ENCODE measurements around the gene DEFB124.

DEFB124 gene

GRCh38 chr20:31497838-31498540, 23.1 kb upstream of the DEFB124 start:
- Mint-ChIP-seq H3K27me3 (peaks cover 12% of the 10 kb centered on the region), H3K27ac (no peak overlapping the region), H3K9me3 (no peaks in the 10 kb centered on the region), H3K4me3 (no peak overlapping the region), H3K36me3 (no peaks in the 10 kb centered on the region), H3K4me1 (no peaks in the 10 kb centered on the region)

GRCh38 chr20:31496761-31497295, 21.9 kb upstream of the DEFB124 start:
- Mint-ChIP-seq H3K27me3 (peaks cover 12% of the 10 kb centered on the region), H3K27ac (no peak overlapping the region), H3K9me3 (no peaks in the 10 kb centered on the region), H3K36me3 (no peaks in the 10 kb centered on the region), H3K4me1 (no peaks in the 10 kb centered on the region), H3K4me3 (no peak overlapping the region)

- Mint-ChIP-seq H3K27me3 (peaks cover 12% of the 10 kb centered on the region), H3K9me3 (no peaks in the 10 kb centered on the region), H3K36me3 (no peaks in the 10 kb centered on the region), H3K4me1 (no peaks in the 10 kb centered on the region), H3K4me3 (no peak overlapping the region), H3K27ac (no peak overlapping the region)
These were observed 19.2 kb upstream of the DEFB124 start for GRCh38 chr20:31494131-31494530.

GRCh38 chr20:31490752-31491151, 15.8 kb upstream of the DEFB124 start:
- no peaks in the 10 kb centered on the region for H3K36me3 Mint-ChIP-seq
- no peaks in the 10 kb centered on the region for H3K9me3 Mint-ChIP-seq
- H3K27ac Mint-ChIP-seq = no peak overlapping the region
- peaks cover 6% of the 10 kb centered on the region for H3K27me3 Mint-ChIP-seq
- H3K4me3 Mint-ChIP-seq = no peak overlapping the region
- H3K4me1 Mint-ChIP-seq = no peaks in the 10 kb centered on the region

- Mint-ChIP-seq H3K9me3 (no peaks in the 10 kb centered on the region), H3K27ac (no peak overlapping the region), H3K36me3 (no peaks in the 10 kb centered on the region), H3K27me3 (peaks cover 7% of the 10 kb centered on the region), H3K4me3 (no peak overlapping the region), H3K4me1 (no peaks in the 10 kb centered on the region)
These were observed 14.2 kb upstream of the DEFB124 start for GRCh38 chr20:31489152-31489551.

GRCh38 chr20:31488115-31488514, 13.2 kb upstream of the DEFB124 start:
- H3K36me3 Mint-ChIP-seq = no peaks in the 10 kb centered on the region
- no peak overlapping the region for H3K27ac Mint-ChIP-seq
- H3K4me3 Mint-ChIP-seq = no peak overlapping the region
- H3K27me3 Mint-ChIP-seq = peaks cover 7% of the 10 kb centered on the region
- H3K4me1 Mint-ChIP-seq = no peaks in the 10 kb centered on the region
- H3K9me3 Mint-ChIP-seq = no peaks in the 10 kb centered on the region

- Mint-ChIP-seq H3K4me1 (no peaks in the 10 kb centered on the region), H3K36me3 (no peaks in the 10 kb centered on the region), H3K27me3 (peaks cover 12% of the 10 kb centered on the region), H3K4me3 (no peak overlapping the region), H3K27ac (no peak overlapping the region), H3K9me3 (no peaks in the 10 kb centered on the region)
These were observed 10.8 kb upstream of the DEFB124 start for GRCh38 chr20:31485450-31486339.

- Mint-ChIP-seq H3K4me1 (no peaks in the 10 kb centered on the region), H3K9me3 (no peaks in the 10 kb centered on the region), H3K27me3 (peaks cover 12% of the 10 kb centered on the region), H3K4me3 (no peak overlapping the region), H3K36me3 (no peaks in the 10 kb centered on the region), H3K27ac (no peak overlapping the region)
These were observed 9.1 kb upstream of the DEFB124 start for GRCh38 chr20:31484001-31484400.

GRCh38 chr20:31476643-31477215, 1.8 kb upstream of the DEFB124 start:
- Mint-ChIP-seq H3K9me3 (peaks cover 3% of the 10 kb centered on the region), H3K4me3 (no peak overlapping the region), H3K27ac (no peak overlapping the region), H3K27me3 (peaks cover 27% of the 10 kb centered on the region), H3K36me3 (peaks cover 1% of the 10 kb centered on the region), H3K4me1 (peaks cover 6% of the 10 kb centered on the region)

GRCh38 chr20:31476294-31476585, 1.3 kb upstream of the DEFB124 start:
- H3K4me3 Mint-ChIP-seq = no peak overlapping the region
- H3K9me3 Mint-ChIP-seq = peaks cover 3% of the 10 kb centered on the region
- H3K27ac Mint-ChIP-seq = no peak overlapping the region
- H3K4me1 Mint-ChIP-seq = peaks cover 6% of the 10 kb centered on the region
- H3K36me3 Mint-ChIP-seq = peaks cover 1% of the 10 kb centered on the region
- peaks cover 26% of the 10 kb centered on the region for H3K27me3 Mint-ChIP-seq

GRCh38 chr20:31475472-31476293, 756 bp upstream of the DEFB124 start:
- H3K27me3 Mint-ChIP-seq = peaks cover 25% of the 10 kb centered on the region
- H3K27ac Mint-ChIP-seq = no peak overlapping the region
- no peak overlapping the region for H3K4me3 Mint-ChIP-seq

GRCh38 chr20:31474097-31474436, 860 bp downstream of the DEFB124 start:
- no peak overlapping the region for H3K27ac Mint-ChIP-seq
- peaks cover 6% of the 10 kb centered on the region for H3K4me1 Mint-ChIP-seq
- H3K4me3 Mint-ChIP-seq = no peak overlapping the region
- H3K27me3 Mint-ChIP-seq = peaks cover 25% of the 10 kb centered on the region
- peaks cover 1% of the 10 kb centered on the region for H3K36me3 Mint-ChIP-seq
- peaks cover 3% of the 10 kb centered on the region for H3K9me3 Mint-ChIP-seq

More at GRCh38 chr20:31475472-31476293, 756 bp upstream of the DEFB124 start:
- Mint-ChIP-seq H3K9me3 (peaks cover 3% of the 10 kb centered on the region), H3K4me1 (peaks cover 6% of the 10 kb centered on the region), H3K36me3 (peaks cover 1% of the 10 kb centered on the region)

- peaks cover 25% of the 10 kb centered on the region for H3K27me3 Mint-ChIP-seq
- H3K36me3 Mint-ChIP-seq = peaks cover 1% of the 10 kb centered on the region
- H3K27ac Mint-ChIP-seq = no peak overlapping the region
- H3K4me3 Mint-ChIP-seq = no peak overlapping the region
- H3K9me3 Mint-ChIP-seq = peaks cover 3% of the 10 kb centered on the region
- peaks cover 6% of the 10 kb centered on the region for H3K4me1 Mint-ChIP-seq
These were observed 1.4 kb downstream of the DEFB124 start for GRCh38 chr20:31473331-31474096.

- Mint-ChIP-seq H3K4me1 (peaks cover 6% of the 10 kb centered on the region), H3K27ac (no peak overlapping the region), H3K36me3 (peaks cover 1% of the 10 kb centered on the region), H3K9me3 (peaks cover 3% of the 10 kb centered on the region), H3K27me3 (peaks cover 21% of the 10 kb centered on the region), H3K4me3 (no peak overlapping the region)
These were observed 2.3 kb downstream of the DEFB124 start for GRCh38 chr20:31472395-31473330.

Measured in activated naive CD4-positive, alpha-beta T cell treated with anti-CD3 and anti-CD28 coated beads, Interleukin-2, amount 50 U/mL, for 24 hours (primary cell).